HEK293T (cell line): Measurements from ENCODE around the gene SMR3A.

ENCODE experiments used
- CTCF ChIA-PET: fragments of 350-600 bp; formaldehyde crosslinking; extraction: SDS; loops from one replicate; lab custom pipeline; 2021; ENCODE audit warnings: antibody characterized with exemption, inconsistent platforms; lab: Yijun Ruan, JAX
- POLR2A ChIA-PET: fragments of 350-600 bp; formaldehyde crosslinking; extraction: SDS; loops from one replicate; lab custom pipeline; 2020; ENCODE audit warnings: antibody characterized with exemption, inconsistent platforms; lab: Yijun Ruan, JAX
- DNase-seq: peaks from one replicate; pipeline ENCODE4 v3.0.0; 2012; ENCODE audit warnings: mixed read lengths; ENCODE audit errors: extremely low spot score
- ARNT ChIP-seq: fragments of 450-650 bp; IDR thresholded peaks from 2 replicates; pipeline ENCODE4 v1.6.1; 2017; ENCODE audit warnings: mild to moderate bottlenecking
- BHLHE40 ChIP-seq: fragments of 450-650 bp; IDR thresholded peaks from 2 replicates; pipeline ENCODE4 v1.6.1; 2016; ENCODE audit warnings: mild to moderate bottlenecking, moderate library complexity, borderline replicate concordance
- CTBP1 ChIP-seq: fragments of 450-650 bp; IDR thresholded peaks from 2 replicates; pipeline ENCODE4 v1.6.1; 2016; ENCODE audit warnings: borderline replicate concordance
- ELF4 ChIP-seq: fragments of 450-650 bp; IDR thresholded peaks from 2 replicates; pipeline ENCODE4 v1.6.1; 2017; ENCODE audit warnings: antibody characterized with exemption
- FOXA1 ChIP-seq: fragments of 450-650 bp; IDR thresholded peaks from 2 replicates; pipeline ENCODE4 v1.6.1; 2016; ENCODE audit warnings: mild to moderate bottlenecking
- FOXK2 ChIP-seq: fragments of 450-650 bp; IDR thresholded peaks from 2 replicates; pipeline ENCODE4 v1.6.1; 2016; ENCODE audit warnings: mild to moderate bottlenecking
- FOXM1 ChIP-seq: fragments of 450-650 bp; IDR thresholded peaks from 2 replicates; pipeline ENCODE4 v1.6.1; 2017; ENCODE audit warnings: mild to moderate bottlenecking, borderline replicate concordance
- HDGF ChIP-seq: fragments of 450-650 bp; IDR thresholded peaks from 2 replicates; pipeline ENCODE4 v1.6.1; 2017; ENCODE audit warnings: antibody characterized with exemption, borderline replicate concordance
- L3MBTL2 ChIP-seq: fragments of 450-650 bp; conservative IDR thresholded peaks from 2 replicates; pipeline ENCODE4 v1.6.1; 2016; ENCODE audit warnings: mild to moderate bottlenecking
- LEF1 ChIP-seq: fragments of 450-650 bp; IDR thresholded peaks from 2 replicates; pipeline ENCODE4 v1.6.1; 2017; ENCODE audit warnings: mild to moderate bottlenecking, borderline replicate concordance
- NFRKB ChIP-seq: fragments of 450-650 bp; IDR thresholded peaks from 2 replicates; pipeline ENCODE4 v1.6.1; 2016; ENCODE audit warnings: mild to moderate bottlenecking, moderate library complexity
- SP1 ChIP-seq: fragments of 450-650 bp; IDR thresholded peaks from 2 replicates; pipeline ENCODE4 v1.6.1; 2017
- SUZ12 ChIP-seq: fragments of 450-650 bp; IDR thresholded peaks from 2 replicates; pipeline ENCODE4 v1.6.1; 2016; ENCODE audit warnings: mild to moderate bottlenecking
- TARDBP ChIP-seq: fragments of 450-650 bp; IDR thresholded peaks from 2 replicates; pipeline ENCODE4 v1.6.1; 2016
- ZNF384 ChIP-seq: fragments of 450-650 bp; IDR thresholded peaks from 2 replicates; pipeline ENCODE4 v1.6.1; 2016
- TF ChIP-seq, protein P1 (sequence below): fragments of 450-650 bp; IDR thresholded peaks from 2 replicates; pipeline ENCODE4 v1.6.1; 2016

Gene SMR3A

DNA sequence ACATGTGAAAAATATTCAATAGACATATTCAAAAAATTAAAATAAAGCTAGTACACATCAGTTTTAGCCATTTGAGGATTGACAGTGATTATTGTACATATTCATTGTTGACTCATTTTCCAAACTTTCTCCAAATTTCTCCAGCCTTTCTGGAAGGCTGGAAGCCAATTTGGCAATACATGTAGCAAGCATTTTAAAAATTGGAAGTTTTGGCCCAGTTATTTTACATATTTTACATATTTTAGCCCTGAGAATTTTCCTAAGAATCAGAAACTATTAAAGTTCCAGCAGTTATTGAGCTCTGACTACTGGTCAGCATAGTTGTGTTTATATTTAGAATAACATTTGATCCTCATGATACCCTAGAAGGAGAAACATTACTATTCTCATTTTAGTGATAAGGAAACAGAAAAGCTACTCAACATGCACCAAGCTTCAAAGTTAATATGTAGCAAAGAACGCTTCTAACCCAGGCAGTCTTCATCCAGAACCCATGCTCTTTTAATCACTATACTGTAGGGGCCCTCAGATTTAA lies 22.6 kb upstream of the SMR3A start:
- ChIA-PET CTCF (no interaction called here), POLR2A (no interaction called here)
- DNase-seq: no peak

DNA sequence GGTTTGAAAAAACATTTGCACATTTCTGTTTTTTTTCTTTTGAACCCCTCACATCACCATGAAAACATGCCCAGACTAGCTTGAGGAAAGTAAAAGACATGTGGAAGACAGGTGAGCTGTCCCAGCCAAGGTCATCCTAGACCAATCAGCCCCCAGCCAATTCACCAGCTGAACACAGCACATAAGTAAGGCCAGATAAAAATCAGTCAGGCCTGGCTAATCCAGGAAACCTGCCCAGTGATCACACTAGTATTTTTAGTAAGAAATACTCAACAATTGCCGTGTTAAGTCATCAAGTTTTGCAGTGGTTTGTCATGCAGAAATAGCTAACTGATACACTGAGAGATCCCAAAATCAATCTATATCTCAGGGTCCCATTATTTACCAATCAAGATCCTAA lies 4.4 kb upstream of the SMR3A start:
- ChIA-PET POLR2A (no interaction called here), CTCF (no interaction called here)
- TF ChIP-seq LEF1 (no peak), L3MBTL2 (no peak), ELF4 (no peak), BHLHE40 (no peak), NFRKB (no peak), FOXK2 (no peak), HDGF (no peak), ZNF384 (no peak), FOXA1 (no peak), CTBP1 (no peak), SUZ12 (no peak), ARNT (no peak), SP1 (no peak), FOXM1 (no peak), TARDBP (no peak)
- TF ChIP-seq, protein P1, sequence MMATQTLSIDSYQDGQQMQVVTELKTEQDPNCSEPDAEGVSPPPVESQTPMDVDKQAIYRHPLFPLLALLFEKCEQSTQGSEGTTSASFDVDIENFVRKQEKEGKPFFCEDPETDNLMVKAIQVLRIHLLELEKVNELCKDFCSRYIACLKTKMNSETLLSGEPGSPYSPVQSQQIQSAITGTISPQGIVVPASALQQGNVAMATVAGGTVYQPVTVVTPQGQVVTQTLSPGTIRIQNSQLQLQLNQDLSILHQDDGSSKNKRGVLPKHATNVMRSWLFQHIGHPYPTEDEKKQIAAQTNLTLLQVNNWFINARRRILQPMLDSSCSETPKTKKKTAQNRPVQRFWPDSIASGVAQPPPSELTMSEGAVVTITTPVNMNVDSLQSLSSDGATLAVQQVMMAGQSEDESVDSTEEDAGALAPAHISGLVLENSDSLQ: no peak

More for the DNA sequence above, 22.6 kb upstream of the SMR3A start:
- no peak for TF ChIP-seq BHLHE40
- no peak for TF ChIP-seq FOXM1
- TF ChIP-seq, protein P1: no peak
- TF ChIP-seq SUZ12: no peak
- no peak for TF ChIP-seq CTBP1
- no peak for TF ChIP-seq LEF1
- TF ChIP-seq TARDBP: no peak
- TF ChIP-seq FOXK2: no peak
- TF ChIP-seq L3MBTL2: no peak
- TF ChIP-seq ZNF384: no peak
- TF ChIP-seq NFRKB: no peak
- no peak for TF ChIP-seq ELF4
- TF ChIP-seq HDGF: no peak
- TF ChIP-seq ARNT: no peak
- no peak for TF ChIP-seq FOXA1
- no peak for TF ChIP-seq SP1

DNA sequence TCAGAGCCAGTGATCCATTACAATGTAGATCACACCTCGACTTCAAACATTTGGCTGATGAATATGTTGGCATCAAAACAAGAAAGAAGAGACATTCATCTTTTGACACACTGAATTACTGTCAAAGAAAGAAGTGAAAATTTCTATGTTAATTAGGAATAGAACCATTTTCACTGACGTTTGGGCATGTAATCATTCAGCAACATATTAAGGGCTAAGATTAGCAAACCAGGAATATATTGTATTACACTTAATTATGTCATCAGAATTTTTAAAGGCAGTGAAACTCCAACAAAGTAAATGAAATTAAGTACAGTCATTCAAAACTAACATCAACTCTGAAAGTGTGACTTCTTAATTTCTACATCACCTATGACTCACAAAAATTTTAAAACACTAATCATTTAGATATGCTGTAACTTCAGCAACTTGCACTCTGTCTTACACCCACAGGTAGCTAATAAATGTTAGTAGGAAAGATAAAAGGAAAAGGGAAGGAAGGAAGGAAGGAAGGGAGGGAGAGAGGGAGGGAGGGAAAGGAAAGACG lies 1.4 kb upstream of the SMR3A start:
- ChIA-PET POLR2A (no interaction called here), CTCF (no interaction called here)
- no peak for DNase-seq
- TF ChIP-seq ZNF384 (no peak), FOXM1 (no peak), FOXK2 (no peak), ELF4 (no peak), HDGF (no peak), NFRKB (no peak), ARNT (no peak), L3MBTL2 (no peak), SP1 (no peak), FOXA1 (no peak), LEF1 (no peak), CTBP1 (no peak), SUZ12 (no peak), BHLHE40 (no peak)
- TF ChIP-seq, protein P1: no peak

More for the DNA sequence above, 4.4 kb upstream of the SMR3A start:
- DNase-seq: no peak

DNA sequence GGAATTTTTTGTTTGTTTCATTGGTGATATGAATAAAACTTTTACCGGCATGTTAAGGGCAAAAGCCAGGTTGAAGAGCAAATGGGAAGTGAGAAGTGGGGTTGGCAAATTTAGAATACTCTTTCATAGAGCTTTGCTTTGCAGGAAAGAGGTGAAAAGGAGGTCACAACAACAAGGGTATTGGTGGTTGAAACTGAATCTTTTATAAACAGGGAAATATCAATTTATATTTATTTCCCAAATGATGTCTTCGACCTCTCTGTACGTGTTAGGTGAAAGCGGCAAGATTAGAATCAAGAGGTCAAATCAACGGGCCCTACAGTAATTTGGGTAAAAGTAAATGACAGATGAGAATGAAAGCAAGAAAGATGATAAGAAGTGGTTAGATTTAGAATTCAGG lies 3.4 kb downstream of the SMR3A start:
- ChIA-PET CTCF (no interaction called here), POLR2A (no interaction called here)
- TF ChIP-seq CTBP1: no peak
- no peak for DNase-seq

DNA sequence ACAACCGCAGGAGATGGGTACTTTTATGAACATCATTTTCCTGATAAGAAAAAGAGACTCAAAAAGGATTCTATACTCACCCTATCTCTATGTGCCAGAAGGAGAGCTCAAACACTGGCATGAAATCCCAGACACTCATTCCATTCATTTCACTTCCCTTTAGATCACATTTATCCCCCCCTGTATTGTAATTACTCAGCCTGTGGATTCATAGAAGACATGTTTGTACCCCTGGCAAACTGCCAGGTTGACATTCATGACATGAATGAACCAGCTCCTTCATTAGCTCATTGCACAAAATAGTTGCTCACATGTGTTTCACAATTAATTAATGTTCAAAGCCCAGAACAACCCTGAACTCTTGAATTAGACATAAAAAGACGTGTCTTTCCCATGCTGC lies 4.9 kb downstream of the SMR3A start:
- no peak for DNase-seq
- TF ChIP-seq LEF1: no peak
- no peak for TF ChIP-seq ZNF384
- no peak for TF ChIP-seq TARDBP
- no peak for TF ChIP-seq HDGF
- TF ChIP-seq, protein P1: no peak
- ChIA-PET CTCF (no interaction called here), POLR2A (no interaction called here)

DNA sequence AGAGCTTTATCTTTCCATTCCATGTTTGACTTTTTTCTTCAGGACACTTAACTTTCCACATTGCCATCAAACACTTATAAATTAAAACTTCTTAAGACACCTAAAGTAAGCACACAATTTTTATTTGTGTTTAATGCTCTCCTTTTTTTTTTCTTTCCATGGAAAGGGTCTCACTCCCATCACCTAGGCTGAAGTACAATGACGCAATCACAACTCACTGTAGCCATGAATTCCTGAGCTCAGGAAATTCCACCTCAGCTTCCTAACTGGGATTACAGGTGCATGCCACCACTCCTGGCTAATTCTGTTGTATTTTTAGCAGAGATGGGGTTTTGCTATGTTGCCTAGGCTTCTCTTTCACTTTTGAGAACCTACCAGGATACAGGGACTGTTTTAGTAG lies 7.3 kb downstream of the SMR3A start:
- POLR2A ChIA-PET: no interaction called here
- CTCF ChIA-PET: interaction anchor here (0.7 kb wide), 1 partner anchor 15 kb away, joined by 3 read pairs; the partner anchor contains the start of gene SMR3B
- DNase-seq: no peak
- TF ChIP-seq BHLHE40 (no peak), CTBP1 (no peak), TARDBP (no peak)
